IMR-90 (cell line): ENCODE measurements around the gene PDLIM1. TPM values are rescaled to one million over a fixed set of nuclear protein-coding genes. Genes with fewer than 3 reads are reported as not detected.

ENCODE experiments used
- ATAC-seq: fragments of 200-7000 bp; cut with Tn5 transposase; 2 replicates; pipeline ENCODE4 v1.9.1; 2020; ENCODE audit warnings: low read depth, mild to moderate bottlenecking, moderate library complexity
- BruUV-seq: library from RNA; stranded (reverse); fragments of 400-500 nt; replicated peaks from 2 replicates; lab custom pipeline; 2021; lab: Mats Ljungman, UMichigan
- CTCF ChIA-PET: fragments of 300-600 bp; formaldehyde crosslinking; extraction: SDS; loops from one replicate; lab custom pipeline; 2021; ENCODE audit warnings: antibody characterized with exemption; lab: Yijun Ruan, JAX
- POLR2A ChIA-PET: fragments of 300-600 bp; sonication (Branson Sonifier 250); formaldehyde crosslinking; loops from one replicate; lab custom pipeline; 2022; ENCODE audit warnings: antibody characterized with exemption; ENCODE audit not compliant: unreplicated experiment; lab: Charles Lee
- DNase-seq: peaks from one replicate; pipeline ENCODE4 v3.0.0; 2013
- H2AFZ ChIP-seq: replicated peaks from 2 replicates; pipeline ENCODE3; 2013; ENCODE audit warnings: low read length, mild to moderate bottlenecking; ENCODE audit not compliant: poor library complexity
- H2AK5ac ChIP-seq: 2 replicates; pipeline ENCODE4 v1.6.1; 2013; ENCODE audit warnings: low read depth, low read length, inconsistent platforms
- H2AK9ac ChIP-seq: replicated peaks from 2 replicates; pipeline ENCODE3; 2013; ENCODE audit warnings: mild to moderate bottlenecking, low read depth, low read length, moderate library complexity; ENCODE audit not compliant: poor library complexity
- H2BK120ac ChIP-seq: 2 replicates; pipeline ENCODE4 v1.6.1; 2013; ENCODE audit warnings: low read depth, low read length, inconsistent platforms
- H2BK15ac ChIP-seq: 3 replicates; pipeline ENCODE4 v1.6.1; 2013; ENCODE audit warnings: low read depth, low read length, inconsistent platforms
- H2BK20ac ChIP-seq: 2 replicates; pipeline ENCODE4 v1.6.1; 2013; ENCODE audit warnings: low read depth, mild to moderate bottlenecking, inconsistent platforms, low read length, moderate library complexity
- H2BK5ac ChIP-seq: 2 replicates; pipeline ENCODE4 v1.6.1; 2013; ENCODE audit warnings: mild to moderate bottlenecking, low read depth, low read length, inconsistent platforms; ENCODE audit not compliant: poor library complexity, severe bottlenecking
- H3K14ac ChIP-seq: replicated peaks from 2 replicates; pipeline ENCODE4 v1.6.1; 2013; ENCODE audit warnings: low read depth, low read length, inconsistent platforms
- H3K18ac ChIP-seq: 2 replicates; pipeline ENCODE4 v1.6.1; 2013; ENCODE audit warnings: low read depth, low read length, control low read depth
- H3K23ac ChIP-seq: 2 replicates; pipeline ENCODE4 v1.6.1; 2013; ENCODE audit warnings: low read depth, low read length, inconsistent platforms
- H3K27ac ChIP-seq: 2 replicates; pipeline ENCODE4 v1.5.1; 2013; ENCODE audit warnings: mild to moderate bottlenecking, control low read depth, low read length; ENCODE audit not compliant: insufficient read depth
- H3K27me3 ChIP-seq: 2 replicates; pipeline ENCODE4 v1.6.1; 2013; ENCODE audit warnings: low read length; ENCODE audit not compliant: control insufficient read depth, insufficient read depth
- H3K36me3 ChIP-seq: 2 replicates; pipeline ENCODE4 v1.6.1; 2013; ENCODE audit warnings: low read length, mixed read lengths; ENCODE audit not compliant: control insufficient read depth, insufficient read depth
- H3K4ac ChIP-seq: 2 replicates; pipeline ENCODE4 v1.6.1; 2013; ENCODE audit warnings: low read depth, low read length, inconsistent platforms
- H3K4me1 ChIP-seq: 2 replicates; pipeline ENCODE4 v1.6.1; 2013; ENCODE audit warnings: low read length, mixed read lengths; ENCODE audit not compliant: control insufficient read depth, insufficient read depth
- H3K4me2 ChIP-seq: 2 replicates; pipeline ENCODE4 v1.6.1; 2013; ENCODE audit warnings: low read depth, mild to moderate bottlenecking, control low read depth, low read length, moderate library complexity
- H3K4me3 ChIP-seq: 2 replicates; pipeline ENCODE4 v1.5.1; 2013; ENCODE audit warnings: low read depth, mild to moderate bottlenecking, control low read depth, low read length, moderate library complexity; ENCODE audit not compliant: insufficient read depth
- H3K56ac ChIP-seq: 2 replicates; pipeline ENCODE4 v1.6.1; 2013; ENCODE audit warnings: low read length, inconsistent platforms; ENCODE audit not compliant: insufficient read depth; ENCODE audit errors: extremely low read depth
- H3K79me1 ChIP-seq, 2 experiments: 2 replicates each; pipeline ENCODE4 v1.6.1; 2013; ENCODE audit warnings: low read length in 2 of 2, inconsistent platforms in 1 of 2, low read depth in 1 of 2
- H3K9ac ChIP-seq: 2 replicates; pipeline ENCODE4 v1.6.1; 2013; ENCODE audit warnings: low read depth, low read length, control low read depth
- H3K9me1 ChIP-seq: 2 replicates; pipeline ENCODE4 v1.6.1; 2013; ENCODE audit warnings: low read length, inconsistent platforms; ENCODE audit not compliant: insufficient read depth
- H3K9me3 ChIP-seq: 2 replicates; pipeline ENCODE4 v1.6.1; 2013; ENCODE audit warnings: low read length; ENCODE audit not compliant: control insufficient read depth, insufficient read depth
- H4K20me1 ChIP-seq: 2 replicates; pipeline ENCODE4 v1.6.1; 2013; ENCODE audit warnings: low read length, inconsistent platforms; ENCODE audit not compliant: insufficient read depth
- H4K5ac ChIP-seq: 2 replicates; pipeline ENCODE4 v1.6.1; 2013; ENCODE audit warnings: mild to moderate bottlenecking, low read depth, low read length, control low read depth
- H4K8ac ChIP-seq, 2 experiments: 2 replicates each; pipeline ENCODE4 v1.6.1; 2013; ENCODE audit warnings: low read depth in 2 of 2, low read length in 2 of 2, control low read depth in 1 of 2, inconsistent platforms in 1 of 2
- H4K91ac ChIP-seq: 2 replicates; pipeline ENCODE4 v1.6.1; 2013; ENCODE audit warnings: low read depth, low read length, inconsistent platforms; ENCODE audit not compliant: insufficient read depth
- BHLHE40 ChIP-seq: fragments of 150-350 bp; IDR thresholded peaks from 2 replicates; pipeline ENCODE4 v1.6.1; 2016; ENCODE audit warnings: mild to moderate bottlenecking, low read depth, low read length
- CEBPB ChIP-seq: IDR thresholded peaks from 2 replicates; pipeline ENCODE4 v1.6.1; 2012; ENCODE audit warnings: low read depth, low read length, improper control_type of control experiment
- CHD1 ChIP-seq: IDR thresholded peaks from 2 replicates; pipeline ENCODE4 v1.6.1; 2012; ENCODE audit warnings: low read depth, low read length, improper control_type of control experiment
- FOS ChIP-seq: fragments of 150-350 bp; IDR thresholded peaks from 2 replicates; pipeline ENCODE4 v1.6.1; 2016; ENCODE audit warnings: low read depth, low read length
- MAFK ChIP-seq: IDR thresholded peaks from 2 replicates; pipeline ENCODE4 v1.6.1; 2012; ENCODE audit warnings: low read depth, low read length, improper control_type of control experiment
- MAZ ChIP-seq: IDR thresholded peaks from 2 replicates; pipeline ENCODE4 v1.6.1; 2012; ENCODE audit warnings: low read depth, mild to moderate bottlenecking, low read length, improper control_type of control experiment, moderate library complexity, borderline replicate concordance
- MXI1 ChIP-seq: IDR thresholded peaks from 2 replicates; pipeline ENCODE4 v1.6.1; 2012; ENCODE audit warnings: low read depth, mild to moderate bottlenecking, low read length, moderate library complexity, borderline replicate concordance
- NFE2L2 ChIP-seq: fragments of 150-350 bp; IDR thresholded peaks from 2 replicates; pipeline ENCODE4 v1.6.1; 2016; ENCODE audit warnings: low read depth, mild to moderate bottlenecking, low read length
- RFX5 ChIP-seq: IDR thresholded peaks from 2 replicates; pipeline ENCODE4 v1.8.0; 2012; ENCODE audit warnings: low read depth, mild to moderate bottlenecking, low read length, moderate library complexity
- WGBS, 2 experiments: methylation state at CpG; one replicate each; pipeline versions ENCODE4 v1.1.5 to v1.1.7; 2013; ENCODE audit warnings: missing lambda C conversion rate in 2 of 2; ENCODE audit not compliant: insufficient read length in 1 of 2; ENCODE audit errors: extremely low coverage in 2 of 2; 5-methylcytosine and 5-hydroxymethylcytosine counted together
- dilution Hi-C: fragments of 300-500 bp; cut with HindIII; formaldehyde crosslinking; loops from one replicate; pipeline ENCODE4 v1.14.3; 2018; ENCODE audit warnings: low sequenced_read_pairs; ENCODE audit not compliant: unreplicated experiment
- in situ Hi-C: fragments of 300-500 bp; cut with MboI; formaldehyde crosslinking; loops from 3 replicates; pipeline ENCODE4 v1.14.3; 2019; ENCODE audit warnings: low sequenced_read_pairs, inconsistent platforms, mixed read lengths
- intact Hi-C: fragments of 100-400 bp; cut with micrococcal nuclease; formaldehyde crosslinking; loops from 2 replicates; pipeline ENCODE4 v1.10.0; 2022
- polyA plus RNA-seq, 3 experiments: library from polyadenylated mRNA; depleted of rRNA; stranded (reverse); fragments of >200 nt; gene quantifications; 2 replicates each; pipeline ENCODE4 v1.2.3, GENCODE V29; 2012; ENCODE audit warnings: low replicate concordance in 1 of 3
- total RNA-seq: library from RNA; depleted of rRNA; stranded (reverse); fragments of >200 nt; gene quantifications from 2 replicates; pipeline ENCODE4 v1.2.3, GENCODE V29; 2012
- TF ChIP-seq, protein P1 (sequence below): conservative IDR thresholded peaks from 2 replicates; pipeline ENCODE4 v1.5.1; 2012; ENCODE audit warnings: mild to moderate bottlenecking, low read depth, low read length, improper control_type of control experiment
- TF ChIP-seq, protein P2 (sequence below): fragments of 150-350 bp; IDR thresholded peaks from 2 replicates; pipeline ENCODE4 v1.6.1; 2017; ENCODE audit warnings: mild to moderate bottlenecking, antibody characterized with exemption, low read length, low read depth

Gene PDLIM1
- total and polyA plus RNA-seq, 2 of the 4 experiments (the other 2 are of a cell fraction) = 30.1 to 187 TPM

DNA sequence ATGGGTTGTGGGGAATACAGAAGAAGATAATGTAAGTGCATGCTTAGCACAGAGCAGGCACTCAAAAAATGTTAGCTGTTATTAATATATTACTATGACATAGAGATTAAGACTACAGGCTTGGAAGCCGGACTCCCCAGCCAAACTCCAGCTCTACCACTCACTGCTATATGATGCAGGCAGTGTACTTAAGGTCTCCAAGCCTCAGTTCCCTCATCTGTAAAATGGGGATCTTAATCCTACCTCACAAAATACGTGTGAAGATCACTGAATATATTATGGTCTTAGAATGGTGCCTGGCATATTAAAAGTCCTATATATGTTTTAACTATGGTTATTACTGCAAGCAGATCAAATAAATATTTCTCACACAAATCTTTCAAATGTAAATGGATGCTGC lies 5.2 kb downstream of the PDLIM1 start:
- no peak overlapping the region; the same call in 1 of the 2 replicates for H2BK20ac ChIP-seq
- no peak overlapping the region for H4K8ac ChIP-seq
- peaks cover 17 to 84% of the 10 kb centered on the region in 2 experiments for H3K79me1 ChIP-seq
- H2AK9ac ChIP-seq = no peak overlapping the region
- POLR2A ChIA-PET = no interaction called here
- no peak overlapping the region for H2BK15ac ChIP-seq
- ATAC-seq (no peak), DNase-seq (no peak)
- no peak overlapping the region for H3K4ac ChIP-seq
- no peaks in the 10 kb centered on the region for H3K27me3 ChIP-seq
- peak overlapping the region; percentile 86; the same call in 1 of the 2 replicates for H3K23ac ChIP-seq
- H3K36me3 ChIP-seq = peaks cover 8% of the 10 kb centered on the region; the same call in 1 of the 2 replicates
- intact Hi-C loops = no loop called here
- H4K91ac ChIP-seq = no peak overlapping the region
- H3K14ac ChIP-seq = 0 out of 2 replicates have a peak overlapping the region, but pooled peaks have one; percentile 19
- H3K4me1 ChIP-seq = peaks cover 15% of the 10 kb centered on the region
- H2AK5ac ChIP-seq = no peak overlapping the region
- no peaks in the 10 kb centered on the region for H3K9me3 ChIP-seq
- peaks cover 28% of the 10 kb centered on the region for H3K9me1 ChIP-seq
- H3K27ac ChIP-seq = no peak overlapping the region
- H4K20me1 ChIP-seq = peaks cover 75% of the 10 kb centered on the region
- H3K18ac ChIP-seq = no peak overlapping the region
- H4K5ac ChIP-seq = no peak overlapping the region
- dilution Hi-C loops = no loop called here
- H2BK120ac ChIP-seq = no peak overlapping the region
- no peak overlapping the region for H3K4me2 ChIP-seq
- no TSS peak for BruUV-seq
- H3K9ac ChIP-seq = no peak overlapping the region
- TF ChIP-seq, protein P1, sequence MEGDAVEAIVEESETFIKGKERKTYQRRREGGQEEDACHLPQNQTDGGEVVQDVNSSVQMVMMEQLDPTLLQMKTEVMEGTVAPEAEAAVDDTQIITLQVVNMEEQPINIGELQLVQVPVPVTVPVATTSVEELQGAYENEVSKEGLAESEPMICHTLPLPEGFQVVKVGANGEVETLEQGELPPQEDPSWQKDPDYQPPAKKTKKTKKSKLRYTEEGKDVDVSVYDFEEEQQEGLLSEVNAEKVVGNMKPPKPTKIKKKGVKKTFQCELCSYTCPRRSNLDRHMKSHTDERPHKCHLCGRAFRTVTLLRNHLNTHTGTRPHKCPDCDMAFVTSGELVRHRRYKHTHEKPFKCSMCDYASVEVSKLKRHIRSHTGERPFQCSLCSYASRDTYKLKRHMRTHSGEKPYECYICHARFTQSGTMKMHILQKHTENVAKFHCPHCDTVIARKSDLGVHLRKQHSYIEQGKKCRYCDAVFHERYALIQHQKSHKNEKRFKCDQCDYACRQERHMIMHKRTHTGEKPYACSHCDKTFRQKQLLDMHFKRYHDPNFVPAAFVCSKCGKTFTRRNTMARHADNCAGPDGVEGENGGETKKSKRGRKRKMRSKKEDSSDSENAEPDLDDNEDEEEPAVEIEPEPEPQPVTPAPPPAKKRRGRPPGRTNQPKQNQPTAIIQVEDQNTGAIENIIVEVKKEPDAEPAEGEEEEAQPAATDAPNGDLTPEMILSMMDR = no peak
- TF ChIP-seq, protein P2, sequence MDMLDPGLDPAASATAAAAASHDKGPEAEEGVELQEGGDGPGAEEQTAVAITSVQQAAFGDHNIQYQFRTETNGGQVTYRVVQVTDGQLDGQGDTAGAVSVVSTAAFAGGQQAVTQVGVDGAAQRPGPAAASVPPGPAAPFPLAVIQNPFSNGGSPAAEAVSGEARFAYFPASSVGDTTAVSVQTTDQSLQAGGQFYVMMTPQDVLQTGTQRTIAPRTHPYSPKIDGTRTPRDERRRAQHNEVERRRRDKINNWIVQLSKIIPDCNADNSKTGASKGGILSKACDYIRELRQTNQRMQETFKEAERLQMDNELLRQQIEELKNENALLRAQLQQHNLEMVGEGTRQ = no peak
- TF ChIP-seq CEBPB (no peak), NFE2L2 (no peak), MXI1 (no peak), MAZ (no peak), FOS (no peak), CHD1 (no peak), MAFK (no peak), RFX5 (no peak), BHLHE40 (no peak)
- no peak overlapping the region for H2BK5ac ChIP-seq
- in situ Hi-C loops = no loop called here
- CTCF ChIA-PET = interaction anchor here (0.6 to 0.7 kb wide), 2 partner anchors 80 to 104 kb away, joined by 3 read pairs; no protein-coding TSS in a partner anchor
- no peak overlapping the region for H2AFZ ChIP-seq
- no peak overlapping the region for H3K4me3 ChIP-seq
- WGBS, 2 experiments = no CpG with 5 or more reads among the region's 2 CpGs
- no peak overlapping the region for H3K56ac ChIP-seq
